GM23338 (cell line): ENCODE data around the gene PPP4R3A.

Experiments
- CREB1 ChIP-seq: fragments of 250-450 bp; sonication (Bioruptor Pico); IDR thresholded peaks from 2 replicates; pipeline ENCODE4 v1.5.0; 2020; ENCODE audit warnings: low read depth, mild to moderate bottlenecking, moderate library complexity
- CTCF ChIP-seq, 2 experiments: fragments of 200-600 bp in 1 of 2; sonication (generic) in 1 of 2; conservative IDR thresholded peaks; 2 replicates each; pipeline versions ENCODE4 v1.5.1 to v1.6.1; 2016 to 2017; ENCODE audit warnings: antibody characterized with exemption in 2 of 2, low read depth in 2 of 2, mild to moderate bottlenecking in 2 of 2, moderate library complexity in 1 of 2
- ETS1 ChIP-seq: IDR thresholded peaks from 2 replicates; pipeline ENCODE4 v1.6.1; 2016; ENCODE audit warnings: antibody characterized with exemption
- EZH2 ChIP-seq: fragments of 200-600 bp; sonication (generic); IDR thresholded peaks from one replicate; pipeline ENCODE4 v1.8.0; 2017; ENCODE audit warnings: antibody characterized with exemption, mild to moderate bottlenecking, low read depth; ENCODE audit not compliant: unreplicated experiment
- EZH2phosphoT487 ChIP-seq: fragments of 200-600 bp; sonication (generic); IDR thresholded peaks from one replicate; pipeline ENCODE4 v1.8.1; 2018; ENCODE audit warnings: antibody characterized with exemption; ENCODE audit not compliant: unreplicated experiment
- JUNB ChIP-seq: IDR thresholded peaks from one replicate; pipeline ENCODE4 v1.6.1; 2016; ENCODE audit warnings: antibody characterized with exemption; ENCODE audit not compliant: unreplicated experiment
- NANOG ChIP-seq: IDR thresholded peaks from 2 replicates; pipeline ENCODE4 v1.6.1; 2016; ENCODE audit warnings: antibody characterized with exemption, borderline replicate concordance
- POLR2AphosphoS5 ChIP-seq: IDR thresholded peaks from 2 replicates; pipeline ENCODE4 v1.6.1; 2016; ENCODE audit warnings: antibody characterized with exemption, low read depth
- REST ChIP-seq: IDR thresholded peaks from one replicate; pipeline ENCODE4 v1.6.1; 2018; ENCODE audit warnings: antibody characterized with exemption; ENCODE audit not compliant: unreplicated experiment
- STAT1 ChIP-seq: IDR thresholded peaks from one replicate; pipeline ENCODE4 v1.6.1; 2016; ENCODE audit warnings: antibody characterized with exemption; ENCODE audit not compliant: unreplicated experiment
- ZNF114 ChIP-seq: fragments of 250-450 bp; sonication (Bioruptor Pico); IDR thresholded peaks from 2 replicates; pipeline ENCODE4 v1.5.0; 2020; ENCODE audit warnings: mild to moderate bottlenecking, moderate library complexity
- ZNF331 ChIP-seq: fragments of 250-450 bp; sonication (Bioruptor Pico); IDR thresholded peaks from 2 replicates; pipeline ENCODE4 v1.5.0; 2020; ENCODE audit warnings: low read depth, mild to moderate bottlenecking, moderate library complexity
- ZNF462 ChIP-seq: fragments of 250-450 bp; sonication (Bioruptor Pico); IDR thresholded peaks from 2 replicates; pipeline ENCODE4 v1.5.0; 2020; ENCODE audit warnings: mild to moderate bottlenecking, moderate library complexity

- TF ChIP-seq CTCF (conservative IDR thresholded peaks at IDR 0.05; ENCODE audit: low read depth in 2 of 2) (no peak), ETS1 (no peak), EZH2 (no peak), REST (no peak), POLR2AphosphoS5 (no peak), EZH2phosphoT487 (no peak), STAT1 (no peak), ZNF331 (CRISPR knock-in tag) (no peak), JUNB (no peak), CREB1 (CRISPR knock-in tag) (no peak), NANOG (no peak), ZNF462 (CRISPR knock-in tag) (no peak), ZNF114 (CRISPR knock-in tag) (no peak)
Measured at GRCh38 chr14:91515979-91516378, 5.9 kb upstream of the PPP4R3A start.
